ENCODE measurements around the gene DNM3.

DNM3 gene

DNA sequence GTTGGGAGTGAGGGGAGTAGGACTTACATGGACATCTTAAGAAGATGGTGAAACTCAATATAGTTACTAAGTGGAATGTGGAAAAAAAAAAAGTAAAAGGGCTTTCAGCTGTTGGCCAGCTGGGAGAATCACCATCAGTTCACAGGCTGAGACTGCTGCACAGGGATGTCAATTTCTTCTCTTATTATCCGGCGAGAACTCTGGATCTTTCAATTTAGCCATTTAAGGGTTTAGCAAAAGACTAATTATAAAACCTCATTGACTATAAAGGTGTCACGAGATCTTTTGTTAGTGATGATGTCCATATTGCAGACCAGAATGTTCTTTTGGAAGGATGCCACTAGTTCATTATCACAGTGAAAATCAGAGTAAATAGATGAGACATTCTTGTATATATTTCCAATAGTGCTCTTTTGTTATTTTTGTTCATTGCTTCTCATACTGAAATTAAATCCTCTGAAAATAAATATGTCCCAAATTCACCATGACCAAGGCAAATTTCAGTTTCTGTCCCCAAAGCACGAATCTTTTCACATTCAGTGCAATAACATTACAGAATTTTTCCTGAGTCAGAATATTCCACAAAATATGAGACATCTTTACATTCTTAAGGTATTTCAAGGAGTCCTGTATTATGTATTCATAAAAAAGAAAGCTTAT, 266.1 kb downstream of the DNM3 start:
- DNase-seq (ENCODE audit: low read depth, low spot score), result no peak

DNA sequence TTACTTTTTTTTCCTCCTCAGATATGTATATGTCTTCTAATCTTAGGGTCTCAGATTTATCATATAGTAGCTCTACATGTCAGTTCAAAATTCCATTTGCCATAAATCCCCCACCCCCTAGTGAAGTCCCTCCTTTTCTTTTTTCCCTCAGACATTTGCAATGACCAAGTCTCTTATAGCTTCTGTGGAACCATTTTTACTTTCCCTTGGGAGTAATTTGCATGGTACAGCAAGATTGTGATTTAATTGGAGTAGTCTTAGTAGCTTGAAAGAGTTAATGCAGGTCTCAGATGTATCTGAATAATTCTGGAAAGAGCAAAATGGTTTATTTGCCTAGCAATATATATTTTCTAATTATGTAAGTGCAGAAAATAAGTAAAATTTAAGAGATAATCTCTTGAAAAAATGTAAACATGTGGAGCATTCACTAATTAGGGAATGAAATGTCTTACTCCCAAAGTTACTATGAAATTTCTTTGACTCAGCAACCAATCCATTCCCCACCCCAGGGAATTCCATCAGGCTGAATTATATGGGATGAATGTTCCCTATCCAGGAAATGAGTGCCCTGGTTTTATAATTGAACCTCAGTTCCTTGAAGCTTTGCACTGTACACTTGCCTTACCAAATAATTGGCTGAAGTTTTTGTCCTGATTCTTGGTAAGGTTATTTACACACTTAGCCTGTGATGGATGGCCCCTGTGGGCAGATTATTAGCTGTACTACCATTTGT, 267.0 kb downstream of the DNM3 start:
- DNase-seq (ENCODE audit: low read depth, low spot score), result no peak

DNA sequence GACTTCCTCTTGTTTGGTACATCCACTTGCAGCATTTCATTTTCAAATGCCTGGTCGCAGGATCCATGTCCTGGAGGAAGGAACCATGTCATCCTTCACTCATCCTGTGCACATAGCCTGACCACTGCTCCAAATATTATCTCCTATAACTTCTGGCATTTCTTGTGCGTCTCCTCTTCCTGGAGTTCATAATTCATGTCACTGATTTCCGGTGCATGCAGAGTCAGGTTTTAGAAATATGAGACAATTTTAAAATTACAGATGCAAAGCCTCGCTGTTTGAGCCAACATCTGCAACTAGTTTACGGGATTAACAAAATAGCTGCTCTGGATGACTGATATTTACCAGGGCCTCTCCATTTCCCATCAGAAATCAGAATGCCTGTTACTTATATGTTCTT, 268.1 kb downstream of the DNM3 start:
- DNase-seq (ENCODE audit: low read depth, low spot score), result no peak

DNA sequence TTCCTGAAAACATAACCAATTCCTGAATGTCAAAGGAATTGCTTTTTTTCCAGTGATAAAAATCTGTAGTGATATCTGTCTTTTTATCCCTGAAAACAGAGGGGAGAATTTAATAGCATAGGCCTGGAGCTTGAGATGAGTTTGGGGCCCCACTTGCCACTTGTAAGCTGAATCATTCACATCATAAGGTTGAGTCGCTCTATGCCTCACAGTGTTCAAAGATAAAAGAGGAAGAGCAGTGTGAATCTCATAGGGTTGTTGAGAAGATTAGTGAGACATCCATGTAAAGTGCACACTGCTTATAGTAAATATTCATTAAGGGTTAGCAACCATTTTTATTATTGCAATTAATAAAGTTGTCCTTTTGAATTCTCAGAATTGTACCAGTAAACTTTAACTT, 271.3 kb downstream of the DNM3 start:
- DNase-seq (ENCODE audit: low read depth, low spot score), result no peak

DNA sequence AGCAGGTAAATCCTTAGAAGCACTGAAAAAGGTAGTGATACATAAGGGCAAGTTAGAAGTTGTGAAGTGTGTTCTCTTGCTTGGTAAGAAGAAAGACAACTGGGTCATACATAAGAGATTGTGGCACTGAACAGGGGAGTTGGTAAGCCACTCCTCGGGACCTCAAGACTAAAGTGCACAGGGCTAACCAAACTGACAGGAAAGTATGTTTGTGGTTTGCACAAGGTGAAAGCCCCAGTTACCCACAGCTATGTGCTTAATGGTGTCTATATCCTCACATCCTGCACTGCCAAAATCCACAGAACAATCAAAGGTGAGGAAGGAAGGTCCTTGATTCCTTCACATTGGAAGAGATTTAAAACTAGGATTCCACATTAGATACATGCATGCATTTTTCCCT, 276.5 kb downstream of the DNM3 start:
- DNase-seq (ENCODE audit: low read depth, low spot score), result no peak

DNA sequence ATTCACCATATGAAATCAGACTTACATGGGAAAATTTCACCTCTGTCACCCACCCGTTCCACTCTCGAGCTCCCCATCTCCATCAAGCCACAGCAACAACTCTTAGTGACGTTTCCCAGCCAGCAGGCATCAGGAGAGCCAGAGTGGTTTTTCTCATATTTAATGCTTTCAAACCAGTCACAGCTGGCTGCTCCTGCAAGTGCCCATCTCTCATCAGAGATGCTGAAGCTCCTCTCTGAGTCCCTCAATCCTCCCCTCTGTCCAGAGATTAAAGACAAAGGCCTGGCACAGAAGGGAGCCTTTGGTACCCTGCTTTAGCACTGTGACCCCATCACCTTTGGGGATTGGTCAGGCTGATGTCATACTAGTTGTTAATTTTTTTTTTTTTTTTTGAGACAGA, 277.3 kb downstream of the DNM3 start:
- DNase-seq (ENCODE audit: low read depth, low spot score), result no peak

DNA sequence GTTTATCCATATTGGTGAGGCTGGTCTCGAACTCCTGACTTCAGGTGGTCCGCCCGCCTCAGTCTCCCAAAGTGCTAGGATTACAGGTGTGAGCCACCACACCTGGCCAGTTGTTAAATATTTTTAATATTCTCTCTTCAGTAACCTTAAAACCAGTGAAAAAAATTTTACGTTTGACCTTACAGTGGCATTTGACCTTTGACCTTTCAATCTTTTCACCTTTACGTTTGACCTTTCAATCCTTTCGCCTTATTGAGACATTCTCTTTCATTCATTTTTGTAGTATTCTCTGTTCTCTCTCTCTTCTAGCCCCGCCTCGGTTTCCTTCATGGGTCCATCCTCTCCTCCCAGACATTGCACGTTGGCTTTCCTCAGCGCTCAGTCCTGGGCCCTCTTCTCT, 277.9 kb downstream of the DNM3 start:
- DNase-seq (ENCODE audit: low read depth, low spot score), result no peak

DNA sequence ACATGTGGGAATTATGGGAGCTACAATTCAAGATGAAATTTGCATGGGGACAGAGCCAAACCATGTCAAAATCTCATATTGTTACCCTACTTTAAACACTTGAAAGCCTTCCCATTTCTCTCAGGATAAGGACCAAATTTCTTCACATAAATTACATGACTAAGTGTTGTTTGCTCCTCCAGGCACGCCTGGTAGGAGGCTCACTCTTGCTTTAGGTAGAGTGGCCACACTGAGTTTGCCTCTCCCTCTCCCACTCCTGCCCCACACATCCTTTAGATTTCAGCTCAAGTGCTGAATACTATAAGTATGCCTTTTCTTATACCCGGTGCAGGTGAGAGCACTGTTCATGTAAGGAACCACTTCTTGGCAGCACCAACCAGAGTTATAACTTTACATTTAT, 279.1 kb downstream of the DNM3 start:
- DNase-seq (ENCODE audit: low read depth, low spot score), result no peak

DNA sequence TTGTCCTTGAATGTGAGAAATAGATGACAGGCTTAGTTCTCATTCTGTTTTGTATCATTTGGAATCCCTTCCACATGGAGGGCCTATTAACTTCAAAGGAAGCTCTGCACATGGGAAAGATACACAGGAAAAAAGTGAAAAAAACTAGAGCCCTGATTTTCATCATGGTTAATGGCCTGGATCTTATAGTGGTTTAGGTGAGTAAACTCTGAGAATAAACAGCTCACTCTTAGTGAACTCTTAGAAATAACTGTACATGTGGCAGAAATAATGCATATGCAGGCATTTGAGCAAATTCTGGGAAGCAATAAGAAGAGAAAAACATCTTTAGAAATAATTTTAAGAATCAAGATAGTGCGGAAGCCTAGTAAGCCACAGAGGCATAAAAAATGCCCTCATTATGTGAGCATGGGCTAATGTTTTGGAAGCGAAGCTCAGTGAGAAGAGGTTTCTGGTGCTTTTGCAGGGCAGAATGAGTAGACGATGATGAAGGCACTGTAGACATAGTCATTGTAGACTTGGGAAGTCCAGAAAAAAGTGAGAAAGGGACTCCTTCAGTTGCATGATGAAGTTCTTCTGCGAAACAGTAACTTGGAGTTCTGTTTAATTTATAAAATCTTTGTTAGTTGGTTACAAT, 279.9 kb downstream of the DNM3 start:
- no peak for DNase-seq (ENCODE audit: low read depth, low spot score)

DNA sequence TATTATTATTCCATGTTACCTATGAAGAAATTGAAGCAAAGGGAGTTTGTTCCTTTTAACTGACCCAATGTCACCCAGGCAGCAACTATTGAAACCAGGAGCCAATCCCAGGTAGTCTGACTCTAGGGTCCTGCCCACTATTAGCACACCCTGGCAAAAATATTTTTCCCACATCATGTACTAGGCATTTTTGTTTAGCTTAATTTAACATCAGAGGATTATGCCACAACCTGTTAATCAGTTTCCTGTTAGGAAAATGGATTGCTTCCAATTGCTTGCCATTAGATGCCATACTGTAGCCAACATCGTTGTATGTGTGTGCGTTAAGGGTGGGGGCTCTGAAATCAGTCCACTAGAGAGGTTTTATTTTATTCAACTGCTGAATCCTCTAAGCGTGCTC, 281.1 kb downstream of the DNM3 start:
- DNase-seq (ENCODE audit: low read depth, low spot score), result no peak

DNA sequence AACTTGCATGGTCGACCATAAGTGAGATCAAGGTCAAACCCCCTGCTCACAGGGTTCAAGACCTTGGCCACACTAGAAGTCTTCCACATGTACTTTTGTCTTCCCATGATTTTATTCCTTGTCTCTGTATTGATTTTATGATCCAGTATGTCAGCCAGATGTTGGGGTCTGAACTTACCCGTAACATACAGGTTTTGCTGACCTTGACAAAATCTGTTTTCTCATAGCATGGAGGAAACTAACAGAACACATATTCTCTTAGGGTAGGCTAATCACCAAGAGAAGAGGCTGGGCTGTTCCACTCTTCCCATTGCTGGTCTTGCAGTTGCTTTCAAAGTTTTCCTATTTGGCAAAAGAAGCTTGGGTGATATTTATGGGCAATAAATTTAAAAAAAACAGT, 284.0 kb downstream of the DNM3 start:
- DNase-seq (ENCODE audit: low read depth, low spot score), result no peak

DNA sequence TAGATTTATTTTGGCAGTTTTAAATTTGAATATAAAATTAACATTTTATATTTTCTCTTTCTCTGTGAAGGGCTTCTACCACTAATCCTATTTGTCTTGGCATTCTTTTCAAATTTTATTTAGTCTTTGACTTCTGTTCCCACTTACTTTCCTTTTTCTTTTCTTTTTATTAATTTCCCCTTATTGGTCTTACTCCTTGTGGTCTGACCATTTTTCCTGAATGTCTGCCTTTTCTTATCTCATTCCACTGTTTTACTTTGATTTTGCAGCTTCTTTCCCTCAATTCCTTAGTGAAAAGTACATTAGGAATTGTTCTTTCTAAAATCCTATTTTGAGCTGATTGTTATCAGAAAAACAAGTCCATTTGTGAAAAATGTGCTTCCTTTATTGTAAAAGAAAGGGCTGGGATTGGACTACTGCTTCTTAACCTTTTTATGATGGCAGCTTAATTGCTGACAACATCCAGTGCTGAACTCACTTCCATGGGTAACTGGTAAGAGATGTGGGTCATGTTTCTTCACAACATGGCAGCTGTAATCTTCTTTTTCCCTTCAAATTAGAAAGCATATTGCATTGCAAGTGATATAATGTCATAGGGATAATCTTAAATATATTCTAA, 284.6 kb downstream of the DNM3 start:
- DNase-seq (ENCODE audit: low read depth, low spot score), result no peak

DNA sequence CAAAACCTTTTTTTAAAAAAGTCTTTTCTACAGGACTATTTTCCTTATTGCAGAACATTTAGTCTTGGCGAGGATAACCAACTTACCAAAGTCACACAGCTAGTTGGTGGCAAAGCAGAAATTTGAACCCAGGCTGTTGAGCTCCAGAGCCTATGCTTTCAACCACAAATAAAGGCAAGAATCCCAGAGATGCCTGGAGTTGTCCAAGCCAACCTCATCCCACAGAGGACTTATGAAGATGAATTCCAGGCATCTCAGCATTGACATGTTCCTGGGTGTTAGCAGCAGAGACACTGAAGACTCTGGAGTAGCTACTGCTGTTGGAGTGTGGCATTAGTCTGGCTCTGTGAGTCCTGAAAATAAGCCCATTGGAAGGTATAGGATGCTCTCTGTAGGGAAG, 291.5 kb downstream of the DNM3 start:
- no peak for DNase-seq (ENCODE audit: low read depth, low spot score)

DNA sequence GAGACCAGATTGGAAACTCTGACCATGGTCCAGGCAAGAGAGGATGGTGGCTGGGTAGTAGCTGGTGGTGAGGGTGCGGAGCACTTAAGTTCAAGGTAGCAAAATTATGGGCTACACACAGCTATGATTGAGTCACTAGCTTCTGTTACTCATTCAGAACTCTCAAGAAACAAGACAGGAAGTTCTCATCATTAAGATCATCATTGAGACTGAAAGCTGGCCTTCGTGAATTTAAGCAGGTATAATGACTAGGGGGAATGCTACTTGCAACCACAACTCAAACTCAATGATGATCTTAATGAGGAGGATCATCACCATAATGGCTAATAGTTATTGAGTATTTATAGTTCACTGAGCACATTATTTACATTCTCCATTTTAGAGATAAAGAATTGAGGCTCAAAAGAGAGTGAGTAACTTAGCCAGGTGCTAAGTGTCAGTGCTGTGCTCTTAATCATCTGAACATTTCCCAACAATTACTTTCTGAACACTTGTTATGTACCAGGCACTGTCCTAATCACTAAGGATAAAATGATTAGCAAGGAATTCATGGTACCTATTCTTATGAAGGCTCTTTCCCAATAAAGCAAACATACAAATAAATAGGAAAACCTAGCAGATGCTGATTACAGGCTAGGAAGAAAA, 292.9 kb downstream of the DNM3 start:
- no peak for DNase-seq (ENCODE audit: low read depth, low spot score)

DNA sequence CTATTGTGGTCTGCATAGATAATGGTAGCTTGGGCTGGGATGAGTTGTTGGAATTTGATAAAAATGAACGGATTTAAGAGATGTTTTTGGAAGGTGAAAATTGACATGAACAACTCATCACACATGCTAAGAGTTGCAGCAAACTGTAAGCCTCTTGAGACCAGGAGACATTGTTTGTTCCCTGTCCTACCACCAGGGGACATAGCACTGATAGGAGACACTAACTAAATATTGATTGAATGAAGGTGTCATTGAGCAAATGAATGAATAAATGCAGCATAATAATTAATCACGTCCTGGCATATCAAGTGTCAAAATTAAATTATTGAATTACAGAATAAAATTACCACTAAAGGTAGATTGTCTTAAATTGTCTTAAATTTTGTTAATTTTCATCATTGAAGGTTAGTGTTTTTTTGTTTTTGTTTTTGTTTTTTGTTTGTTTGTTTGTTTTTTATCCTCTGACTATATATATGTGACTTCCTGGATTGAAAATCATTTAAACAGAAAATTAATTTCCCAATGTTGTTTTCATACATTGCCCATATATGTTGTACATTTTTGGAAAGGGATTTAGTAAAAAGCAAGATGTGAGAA, 293.9 kb downstream of the DNM3 start:
- DNase-seq (ENCODE audit: low read depth, low spot score), result no peak

DNA sequence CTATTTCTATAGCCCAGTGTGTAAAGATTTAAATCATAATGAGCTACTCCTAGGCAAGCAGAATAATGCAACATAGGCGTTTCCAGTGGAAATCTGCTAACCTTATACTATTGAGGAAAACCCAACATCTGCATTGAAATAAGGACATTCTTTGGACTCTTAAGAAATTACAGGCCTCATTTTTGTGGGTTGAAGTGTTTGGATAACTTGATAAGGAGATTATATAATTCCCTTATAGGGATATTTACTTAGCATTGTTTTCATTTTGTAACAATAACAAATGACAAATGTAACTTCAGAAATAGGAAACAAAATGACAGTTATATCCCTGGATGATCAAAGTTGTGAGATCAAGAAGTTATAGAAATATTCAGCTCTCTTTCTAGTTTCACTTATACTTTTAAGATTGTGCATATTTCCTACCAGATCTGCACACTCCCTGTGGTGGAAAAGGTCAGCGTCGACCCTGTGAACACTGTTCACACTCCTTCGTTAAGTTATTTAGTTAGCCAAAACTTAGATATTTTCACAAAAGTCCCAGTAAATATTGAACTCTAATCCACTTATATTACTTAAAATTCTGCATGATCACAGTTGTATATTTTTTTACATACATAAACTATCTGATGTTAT, 294.8 kb downstream of the DNM3 start:
- DNase-seq (ENCODE audit: low read depth, low spot score), result no peak

DNA sequence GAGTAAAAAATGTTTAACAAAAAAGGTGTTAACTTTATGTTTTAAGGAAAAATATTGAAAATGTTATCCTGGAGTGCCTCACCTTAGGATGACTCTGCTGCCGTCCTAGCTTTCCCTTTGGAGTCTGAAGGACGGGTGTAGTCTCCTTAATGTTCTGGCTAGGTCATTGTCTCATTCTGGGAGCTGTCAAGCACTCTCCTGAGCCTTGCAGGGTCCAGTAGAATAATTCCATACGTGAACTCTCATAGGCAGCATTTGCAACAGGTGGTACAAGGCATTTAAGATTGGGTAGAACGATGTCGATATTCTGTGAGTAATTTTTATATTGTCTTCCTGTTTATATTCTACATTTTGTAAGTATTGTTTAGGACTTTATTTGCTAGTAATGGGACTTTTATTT, 295.6 kb downstream of the DNM3 start:
- no peak for DNase-seq (ENCODE audit: low read depth, low spot score)

DNA sequence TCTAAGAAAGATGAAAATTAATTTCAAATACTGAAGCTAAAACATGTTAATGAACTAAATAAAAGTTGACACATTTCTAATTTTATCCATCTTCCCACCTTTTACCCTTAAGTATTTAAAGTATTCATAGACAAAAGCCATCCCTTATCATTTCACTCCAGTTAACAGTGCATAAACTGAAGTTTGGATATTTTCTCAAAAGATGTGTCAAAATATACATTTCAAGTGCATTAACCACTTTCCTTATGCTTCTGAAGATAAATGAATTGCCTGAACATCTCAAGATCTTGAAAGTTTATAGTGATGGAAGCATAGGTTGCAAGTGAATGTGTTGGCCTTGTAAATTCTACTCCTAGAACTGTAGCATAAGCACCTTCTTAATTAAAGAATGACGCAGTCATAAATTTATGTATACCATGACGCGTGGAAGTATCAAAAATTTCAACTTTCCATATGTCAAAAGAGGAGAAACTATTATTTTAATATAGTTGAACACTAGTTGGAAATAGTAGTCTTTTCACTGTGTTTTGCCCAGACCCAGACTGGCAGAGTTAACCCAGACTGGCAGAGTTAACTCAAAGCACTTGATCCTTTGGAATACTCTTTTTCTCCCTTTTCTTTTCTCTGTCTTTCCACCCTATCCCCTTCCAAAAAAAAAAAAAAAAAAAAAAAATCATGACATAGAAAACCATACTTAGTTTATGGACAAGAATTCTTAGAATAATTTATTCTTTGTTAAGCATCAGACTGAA, 296.6 kb downstream of the DNM3 start:
- no peak for DNase-seq (ENCODE audit: low read depth, low spot score)

DNA sequence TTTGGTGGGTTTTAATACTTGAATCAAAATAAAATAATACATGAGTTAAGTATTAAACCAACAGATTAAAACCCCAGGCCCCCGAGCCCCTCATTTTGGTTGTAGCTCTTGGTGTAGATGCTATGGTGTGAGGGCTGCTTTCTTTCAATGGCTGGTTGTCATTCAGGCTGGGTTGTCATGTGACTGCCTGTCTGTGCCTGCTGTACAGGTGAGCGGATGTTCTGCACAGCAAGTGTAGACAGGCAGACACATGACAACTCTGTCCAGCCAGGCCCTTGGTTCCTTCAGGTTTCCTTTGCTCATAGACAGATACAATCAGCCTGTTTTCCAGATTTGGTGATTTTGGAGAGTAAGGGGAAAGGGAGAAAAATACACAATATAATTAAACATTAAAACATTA, 297.3 kb downstream of the DNM3 start:
- no peak for DNase-seq (ENCODE audit: low read depth, low spot score)

DNA sequence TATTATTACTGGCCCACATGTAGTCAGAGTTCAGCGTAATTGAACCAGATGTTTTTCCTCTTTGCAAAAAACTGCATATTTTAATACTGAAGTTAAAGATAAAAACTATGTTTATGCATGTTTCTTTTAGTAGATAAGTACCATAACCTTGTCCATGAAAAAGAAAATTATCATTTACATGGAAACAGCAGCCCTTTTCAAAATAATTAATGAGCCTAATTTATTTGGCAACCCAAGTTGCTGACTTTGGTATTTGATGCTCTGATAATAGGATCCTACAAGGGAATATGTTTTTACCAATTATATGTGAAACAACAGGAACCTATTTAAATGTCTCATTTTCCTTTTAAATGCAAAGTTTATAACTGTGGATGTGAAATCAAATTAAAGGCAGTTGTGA, 297.9 kb downstream of the DNM3 start:
- no peak for DNase-seq (ENCODE audit: low read depth, low spot score)

DNA sequence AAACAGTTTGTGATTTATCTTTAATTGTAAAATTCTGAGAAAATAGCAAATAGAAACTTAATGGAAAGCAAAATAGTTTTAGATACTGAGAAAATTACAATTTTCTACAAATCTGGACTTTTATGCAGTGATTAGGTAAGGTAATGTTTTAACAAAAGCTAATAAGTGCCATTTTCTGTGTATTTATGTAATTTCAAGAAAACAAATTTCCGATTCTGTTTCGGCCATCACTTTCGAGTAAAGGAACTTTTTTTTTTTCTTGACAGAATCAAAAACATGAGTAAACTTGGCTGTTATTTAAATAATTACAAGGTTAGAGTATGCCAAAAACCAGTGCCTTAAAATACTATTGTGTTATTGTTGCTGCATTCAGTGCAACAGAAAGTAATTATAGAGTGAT, 298.8 kb downstream of the DNM3 start:
- no peak for DNase-seq (ENCODE audit: low read depth, low spot score)
